HepG2 (cell line): Measurements from ENCODE around the gene PPP2R2B. TPM values are rescaled to one million over a fixed set of nuclear protein-coding genes. Genes with fewer than 3 reads are reported as not detected.

Experiments used
- ATAC-seq: fragments of 200-7000 bp; cut with Tn5 transposase; 3 replicates; pipeline ENCODE4 v1.9.1; 2020; ENCODE audit warnings: mild to moderate bottlenecking, moderate library complexity
- BruUV-seq: library from RNA; stranded (reverse); fragments of 400-500 nt; replicated peaks from 2 replicates; lab custom pipeline; 2021; lab: Mats Ljungman, UMichigan
- CTCF ChIA-PET: fragments of 300-600 bp; formaldehyde crosslinking; extraction: SDS; loops from one replicate; lab custom pipeline; 2021; ENCODE audit warnings: low total read pairs, inconsistent platforms, low intra/inter-chr PET ratio; lab: Yijun Ruan, JAX
- POLR2A ChIA-PET: fragments of 350-600 bp; sonication (Branson Sonifier 250); formaldehyde crosslinking; loops from one replicate; lab custom pipeline; 2020; ENCODE audit warnings: antibody characterized with exemption, inconsistent platforms; lab: Yijun Ruan, JAX
- DNase-seq: peaks from one replicate; pipeline ENCODE4 v3.0.0-alpha.2; 2015; ENCODE audit warnings: low spot score
- FAIRE-seq: peaks from 3 replicates; lab custom pipeline; 2011; peaks lifted over from hg19 to GRCh38; lab: Jason Lieb, UNC
- H2AFZ ChIP-seq: one replicate; pipeline ENCODE4 v1.6.1; 2011; ENCODE audit warnings: low read length, inconsistent platforms
- H3K27ac ChIP-seq: fragments of 300-600 bp; 3 replicates; pipeline ENCODE4 v1.8.0; 2011; ENCODE audit warnings: mixed run types, mild to moderate bottlenecking, mixed read lengths, low read length, inconsistent platforms; ENCODE audit not compliant: insufficient read depth; ENCODE audit errors: extremely low read length
- H3K27me3 ChIP-seq, 2 experiments: fragments of 200-600 bp in 1 of 2; 2 replicates in 1 of 2; 3 replicates in 1 of 2; pipeline versions ENCODE4 v1.6.0 to v1.8.0; 2011; ENCODE audit warnings: low read length in 2 of 2, mild to moderate bottlenecking in 2 of 2, moderate library complexity in 2 of 2, inconsistent platforms in 1 of 2; ENCODE audit not compliant: insufficient read depth in 2 of 2, control insufficient read depth in 1 of 2
- H3K36me3 ChIP-seq, 2 experiments: fragments of 200-600 bp in 1 of 2; replicated peaks in 1 of 2; 2 replicates in 1 of 2; 3 replicates in 1 of 2; pipeline versions ENCODE4 v1.5.1 to v1.8.0; 2011; ENCODE audit warnings: low read length in 2 of 2, inconsistent platforms in 1 of 2; ENCODE audit not compliant: insufficient read depth in 2 of 2, control insufficient read depth in 1 of 2
- H3K4me1 ChIP-seq: 2 replicates; pipeline ENCODE4 v1.5.1; 2012; ENCODE audit warnings: low read length, inconsistent platforms; ENCODE audit not compliant: insufficient read depth
- H3K4me2 ChIP-seq: 2 replicates; pipeline ENCODE4 v1.6.0; 2011; ENCODE audit warnings: low read depth, low read length, inconsistent platforms
- H3K4me3 ChIP-seq, 3 experiments: fragments of 200-600 bp in 1 of 3; sonication (generic), shearing (Covaris generic) in 1 of 3; replicated peaks in 1 of 3; 2 replicates each; pipeline ENCODE4 v1.5.1; 2011 to 2016; ENCODE audit warnings: low read length in 3 of 3, inconsistent platforms in 2 of 3, low read depth in 2 of 3, mild to moderate bottlenecking in 2 of 3, control low read depth in 1 of 3, mixed read lengths in 1 of 3; ENCODE audit not compliant: insufficient read depth in 1 of 3
- H3K79me2 ChIP-seq: one replicate; pipeline ENCODE4 v1.6.1; 2011; ENCODE audit warnings: low read length, inconsistent platforms; ENCODE audit not compliant: insufficient read depth
- H3K9ac ChIP-seq: 2 replicates; pipeline ENCODE4 v1.6.0; 2011; ENCODE audit warnings: mild to moderate bottlenecking, low read depth, low read length, inconsistent platforms; ENCODE audit not compliant: insufficient read depth
- H3K9me3 ChIP-seq: 2 replicates; pipeline ENCODE4 v1.5.1; 2012; ENCODE audit warnings: mild to moderate bottlenecking, low read length
- H4K20me1 ChIP-seq: 2 replicates; pipeline ENCODE4 v1.6.0; 2011; ENCODE audit warnings: inconsistent platforms, mild to moderate bottlenecking, low read length, moderate library complexity; ENCODE audit not compliant: insufficient read depth
- REST ChIP-seq, 2 experiments: IDR thresholded peaks; 2 replicates each; pipeline ENCODE4 v1.6.1; 2011 to 2012; ENCODE audit warnings: low read length in 2 of 2, borderline replicate concordance in 1 of 2, low read depth in 1 of 2, mild to moderate bottlenecking in 1 of 2, moderate library complexity in 1 of 2
- ZNF142 ChIP-seq: sonication (generic); formaldehyde crosslinking; IDR thresholded peaks from 2 replicates; pipeline ENCODE4 v1.4.0; 2020; ENCODE audit warnings: missing genetic modification reagents
- WGBS: methylation state at CpG from one replicate; pipeline ENCODE4 v1.1.6; 2017; ENCODE audit warnings: low lambda C conversion rate; 5-methylcytosine and 5-hydroxymethylcytosine counted together
- in situ Hi-C: cut with HindIII; loops from 2 replicates; pipeline ENCODE4 v1.10.0; 2017; ENCODE audit warnings: low pct_unique_long_range_greater_than_20kb; ENCODE audit not compliant: extremely low pct_ligation_motif_present
- intact Hi-C: fragments of 100-400 bp; cut with micrococcal nuclease; formaldehyde crosslinking; loops from one replicate; pipeline ENCODE4 v1.10.0; 2022; ENCODE audit not compliant: unreplicated experiment
- polyA plus RNA-seq, 8 experiments: library from polyadenylated mRNA; depleted of rRNA in 3 of 8; stranded (reverse) in 7 of 8; unstranded in 1 of 8; fragments of >200 nt; fragmentation: Illumina TruSeq in 4 of 8; extraction: Trizol in 4 of 8; gene quantifications; 2 replicates each; pipeline versions ENCODE4 v1.2.1 to v1.2.3, GENCODE V29; 2011 to 2016; ENCODE audit warnings: low read depth in 4 of 8, missing spikeins in 1 of 8, mixed read lengths in 1 of 8; ENCODE audit not compliant: insufficient read depth in 1 of 8
- total RNA-seq, 5 experiments: library from RNA; depleted of rRNA; stranded (reverse); fragments of >200 nt; fragmentation: Illumina TruSeq; extraction: Trizol; gene quantifications; 2 replicates each; pipeline ENCODE4 v1.2.3, GENCODE V29; 2016; ENCODE audit warnings: low read depth in 1 of 5

Gene PPP2R2B
- total and polyA plus RNA-seq, 2 of the 13 experiments (the other 11 are each of a cell fraction or from before 2014, with no cell fraction given), result not detected

- no peak for ATAC-seq
- CTCF ChIA-PET, result no interaction called here
Measured at GRCh38 chr5:146624179-146624578, 254.4 kb downstream of the PPP2R2B start.

More at GRCh38 chr5:146624179-146624578, 254.4 kb downstream of the PPP2R2B start:
- H3K4me1 ChIP-seq, result no peaks in the 10 kb centered on the region
- 2% methylated on average over 2 of the region's 2 CpGs for WGBS
- POLR2A ChIA-PET, result no interaction called here
- no peaks in the 10 kb centered on the region for H3K27me3 ChIP-seq
- H3K9me3 ChIP-seq, result no peaks in the 10 kb centered on the region
- no peaks in the 10 kb centered on the region for H3K36me3 ChIP-seq
- H2AFZ ChIP-seq, result no peak overlapping the region
- in situ Hi-C loops (no loop called here), intact Hi-C loops (loop anchor here (5.0 kb wide), 1 partner anchor 82 kb away; no protein-coding TSS in a partner anchor)
- DNase-seq, result no peak
- TF ChIP-seq ZNF142 (CRISPR knock-in tag) (no peak), REST (IDR thresholded peaks at IDR 0.05; ENCODE audit: borderline replicate concordance in 1 of 2, low read depth in 1 of 2, low read length in 2 of 2) (peak; percentile 23 to 89)
- H3K4me3 ChIP-seq, result no peak overlapping the region
- no peak overlapping the region for H3K9ac ChIP-seq
- no peak overlapping the region for H3K4me2 ChIP-seq
- no peaks in the 10 kb centered on the region for H3K79me2 ChIP-seq
- no peak for FAIRE-seq
- no peaks in the 10 kb centered on the region for H4K20me1 ChIP-seq
- BruUV-seq, result no TSS peak
- no peak overlapping the region for H3K27ac ChIP-seq
